H1 (cell line): ENCODE measurements around the gene CFB.

Experiments used
- ATF2 ChIP-seq: IDR thresholded peaks from 2 replicates; pipeline ENCODE4 v1.6.1; 2012; ENCODE audit warnings: low read length, inconsistent platforms
- CBX5 ChIP-seq: fragments of 300-800, 300-1000 bp; sonication (generic); IDR thresholded peaks from 2 replicates; pipeline ENCODE4 v1.7.1; 2016; ENCODE audit warnings: antibody characterized with exemption, low read length, low read depth
- CHD2 ChIP-seq: IDR thresholded peaks from 2 replicates; pipeline ENCODE4 v1.6.1; 2012; ENCODE audit warnings: low read length, improper control_type of control experiment
- CREB1 ChIP-seq: IDR thresholded peaks from 2 replicates; pipeline ENCODE4 v1.6.1; 2012; ENCODE audit warnings: inconsistent platforms
- CTCF ChIP-seq, 3 experiments: IDR thresholded peaks; 1 replicate in 2 of 3; 2 replicates in 1 of 3; pipeline versions ENCODE4 v1.5.1 to v1.6.1; 2011; ENCODE audit warnings: low read length in 3 of 3, mild to moderate bottlenecking in 3 of 3, inconsistent platforms in 2 of 3, low read depth in 1 of 3, moderate library complexity in 1 of 3; ENCODE audit not compliant: insufficient read depth in 1 of 3; ENCODE audit errors: control extremely low read depth in 1 of 3
- E2F6 ChIP-seq: IDR thresholded peaks from 2 replicates; pipeline ENCODE4 v1.6.1; 2012; ENCODE audit warnings: inconsistent platforms
- EZH2 ChIP-seq: fragments of 200-600 bp; sonication (generic); IDR thresholded peaks from 2 replicates; pipeline ENCODE4 v1.7.1; 2012; ENCODE audit warnings: low read depth, mild to moderate bottlenecking, moderate library complexity, low read length, inconsistent platforms; ENCODE audit not compliant: severe bottlenecking
- MAX ChIP-seq: IDR thresholded peaks from 2 replicates; pipeline ENCODE4 v1.6.1; 2012; ENCODE audit warnings: inconsistent platforms
- POLR2AphosphoS5 ChIP-seq: IDR thresholded peaks from 2 replicates; pipeline ENCODE4 v1.6.1; 2011; ENCODE audit warnings: low read depth, low read length
- RAD21 ChIP-seq, 2 experiments: IDR thresholded peaks in 1 of 2; conservative IDR thresholded peaks in 1 of 2; 2 replicates each; pipeline ENCODE4 v1.6.1; 2011; ENCODE audit warnings: low read depth in 2 of 2, low read length in 2 of 2, improper control_type of control experiment in 1 of 2, inconsistent platforms in 1 of 2, mild to moderate bottlenecking in 1 of 2, moderate library complexity in 1 of 2
- SIX5 ChIP-seq: IDR thresholded peaks from 2 replicates; pipeline ENCODE4 v1.6.1; 2011; ENCODE audit warnings: mild to moderate bottlenecking, low read depth, low read length
- TAF1 ChIP-seq: IDR thresholded peaks from 2 replicates; pipeline ENCODE4 v1.6.1; 2011; ENCODE audit warnings: mild to moderate bottlenecking, low read depth, low read length
- YY1 ChIP-seq: IDR thresholded peaks from 2 replicates; pipeline ENCODE4 v1.6.1; 2011; ENCODE audit warnings: low read depth, mild to moderate bottlenecking, low read length

GRCh38 chr6:31952140-31952805, 6.4 kb downstream of the CFB start:
- no peak for TF ChIP-seq EZH2
- TF ChIP-seq YY1, result no peak
- no peak for TF ChIP-seq POLR2AphosphoS5
- TF ChIP-seq CHD2, result no peak
- TF ChIP-seq CTCF (IDR thresholded peaks at IDR 0.05; ENCODE audit: control extremely low read depth in 1 of 3, insufficient read depth in 1 of 3, low read depth in 1 of 3, low read length in 3 of 3), result peak; percentile 84 to 89 (median 88)
- TF ChIP-seq ATF2, result no peak
- no peak for TF ChIP-seq CREB1
- TF ChIP-seq RAD21 (IDR thresholded peaks at IDR 0.05 in 1 of 2, conservative IDR thresholded peaks at IDR 0.05 in 1 of 2; ENCODE audit: low read depth in 2 of 2, low read length in 2 of 2), result peak; percentile 66 to 74
- no peak for TF ChIP-seq MAX
- no peak for TF ChIP-seq TAF1
- TF ChIP-seq SIX5, result no peak
- TF ChIP-seq E2F6, result no peak
- TF ChIP-seq CBX5, result no peak
